M059J (cell line): ENCODE data around the gene MYOZ1. TPM values are rescaled to one million over a fixed set of nuclear protein-coding genes. Genes with fewer than 3 reads are reported as not detected.
"Not testable (repeated sequence)": the region's sequence is repeated elsewhere in the genome, so short reads cannot be mapped to it uniquely, and the experiment has no call there.

Source experiments
- DNase-seq: peaks from one replicate; pipeline ENCODE4 v3.0.0-alpha.2; 2012; ENCODE audit warnings: low read depth
- total RNA-seq: library from RNA; depleted of rRNA; stranded (reverse); fragments of >200 nt; shearing (Covaris generic); gene quantifications from 2 replicates; pipeline ENCODE4 v1.2.3, GENCODE V29; 2014; rRNA removed

The MYOZ1 gene, protein sequence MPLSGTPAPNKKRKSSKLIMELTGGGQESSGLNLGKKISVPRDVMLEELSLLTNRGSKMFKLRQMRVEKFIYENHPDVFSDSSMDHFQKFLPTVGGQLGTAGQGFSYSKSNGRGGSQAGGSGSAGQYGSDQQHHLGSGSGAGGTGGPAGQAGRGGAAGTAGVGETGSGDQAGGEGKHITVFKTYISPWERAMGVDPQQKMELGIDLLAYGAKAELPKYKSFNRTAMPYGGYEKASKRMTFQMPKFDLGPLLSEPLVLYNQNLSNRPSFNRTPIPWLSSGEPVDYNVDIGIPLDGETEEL
- total RNA-seq, result 1.0 and 2.8 TPM in 2 replicates

DNA sequence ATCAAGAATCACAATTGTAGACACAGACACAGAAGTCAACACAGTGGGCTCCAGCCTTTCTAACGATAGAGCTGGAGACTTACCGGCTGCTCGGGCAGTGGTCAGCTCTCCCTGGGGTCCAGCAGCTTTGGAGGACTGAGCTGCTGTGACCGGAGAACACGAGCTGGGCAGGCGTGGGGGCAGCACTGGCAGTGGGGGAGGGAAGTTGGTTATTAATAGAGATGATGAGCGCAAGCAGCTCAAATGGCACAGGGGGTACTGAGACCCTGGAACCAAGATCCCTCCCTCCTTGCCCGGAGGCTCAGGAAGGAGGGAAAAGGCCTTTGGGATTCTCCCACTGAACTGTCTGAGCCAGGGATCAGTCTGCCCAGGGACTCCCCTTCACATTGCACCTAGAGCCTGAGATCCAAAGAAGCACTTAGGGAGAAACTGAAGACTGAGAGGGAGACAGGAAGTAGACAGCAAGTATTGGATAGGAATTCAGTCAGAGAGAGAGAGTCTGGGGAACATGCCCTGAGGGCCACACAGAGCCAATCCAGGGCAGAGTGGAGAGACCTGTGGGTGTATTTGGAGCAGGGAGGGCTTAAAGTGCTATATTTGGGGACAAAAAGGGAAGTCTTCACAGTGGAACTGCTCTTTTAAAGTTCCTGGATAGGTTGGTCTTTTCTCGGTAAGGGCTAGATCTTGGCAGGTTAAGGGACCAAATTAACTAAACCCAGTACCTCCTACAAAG lies at the start of gene MYOZ1:
MYOZ1 (minus strand) TSS at position 147 of the 733 bp plus-strand sequence. CDS start 1,457 bp downstream, outside the sequence.
- peak; percentile 61 for DNase-seq

DNA sequence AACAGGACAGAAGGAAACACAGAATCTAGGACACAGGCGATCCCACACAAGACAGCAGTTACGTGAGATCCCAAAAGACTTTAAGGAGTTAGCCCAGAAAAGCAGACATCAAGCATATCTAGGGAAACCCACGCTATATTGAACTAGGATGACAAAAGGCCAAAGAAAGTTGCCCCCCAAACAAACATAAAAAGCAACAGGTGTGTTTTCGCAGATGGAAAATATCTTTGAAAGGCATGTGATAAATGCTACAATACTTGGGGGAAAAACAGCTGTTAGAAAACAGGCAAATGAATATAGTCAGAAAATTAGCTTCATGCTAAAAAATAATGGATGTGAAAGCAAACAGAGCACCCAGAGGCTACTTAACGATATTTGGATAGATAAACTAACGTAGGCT lies 49.5 kb upstream of the MYOZ1 start:
- DNase-seq, result not testable (repeated sequence)

DNA sequence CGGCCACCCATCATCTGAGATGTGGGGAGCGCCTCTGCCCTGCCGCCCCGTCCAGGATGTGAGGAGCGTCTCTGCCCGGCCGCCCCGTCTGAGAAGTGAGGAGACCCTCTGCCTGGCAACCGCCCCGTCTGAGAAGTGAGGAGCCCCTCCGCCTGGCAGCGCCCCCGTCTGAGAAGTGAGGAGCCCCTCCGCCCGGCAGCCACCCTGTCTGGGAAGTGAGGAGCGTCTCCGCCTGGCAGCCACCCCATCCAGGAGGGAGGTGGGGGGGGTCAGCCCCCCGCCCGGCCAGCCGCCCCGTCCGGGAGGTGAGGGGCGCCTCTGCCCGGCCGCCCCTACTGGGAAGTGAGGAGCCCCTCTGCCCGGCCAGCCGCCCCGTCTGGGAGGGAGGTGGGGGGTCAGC lies 48.3 kb upstream of the MYOZ1 start:
- DNase-seq, result not testable (repeated sequence)

DNA sequence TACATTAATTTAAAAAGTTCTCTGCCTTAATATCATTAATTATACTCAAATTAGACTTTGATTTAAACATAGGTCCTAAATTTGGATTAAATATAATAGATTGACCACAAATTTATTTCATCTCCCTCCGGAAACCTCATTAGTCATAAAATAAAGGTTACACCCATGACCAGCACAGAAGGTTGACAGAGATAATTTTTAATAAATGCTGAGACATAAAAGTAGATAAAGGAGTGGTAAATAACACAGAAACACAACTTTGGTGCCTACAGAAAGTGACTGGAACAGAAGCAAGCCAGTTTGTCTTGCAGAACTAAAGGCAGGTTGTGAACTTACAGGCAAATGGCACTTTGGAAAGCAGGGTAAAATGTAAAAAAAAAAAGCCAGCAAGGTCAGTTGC lies 46.4 kb upstream of the MYOZ1 start:
- DNase-seq, result not testable (repeated sequence)

DNA sequence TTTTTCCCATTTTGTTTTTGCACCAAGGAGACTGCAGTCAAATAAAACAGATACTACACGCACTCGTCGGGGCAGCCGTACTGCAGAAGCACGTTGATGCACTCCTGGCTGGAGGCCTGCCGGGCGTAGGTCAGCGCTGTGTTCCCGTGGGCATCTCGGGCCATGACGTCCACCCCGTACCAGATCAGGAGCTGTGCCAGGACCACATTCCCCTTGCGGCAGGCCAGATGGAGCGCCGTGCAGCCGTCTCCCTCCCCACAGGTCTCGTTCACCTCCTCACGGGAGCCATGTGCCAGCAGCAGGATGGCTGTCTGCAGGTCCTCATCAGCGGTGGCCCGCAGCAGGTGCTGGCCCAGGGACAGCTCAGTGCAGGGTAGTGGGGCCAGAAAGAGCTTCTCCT lies 33.3 kb upstream of the MYOZ1 start:
- DNase-seq, result not testable (repeated sequence)

DNA sequence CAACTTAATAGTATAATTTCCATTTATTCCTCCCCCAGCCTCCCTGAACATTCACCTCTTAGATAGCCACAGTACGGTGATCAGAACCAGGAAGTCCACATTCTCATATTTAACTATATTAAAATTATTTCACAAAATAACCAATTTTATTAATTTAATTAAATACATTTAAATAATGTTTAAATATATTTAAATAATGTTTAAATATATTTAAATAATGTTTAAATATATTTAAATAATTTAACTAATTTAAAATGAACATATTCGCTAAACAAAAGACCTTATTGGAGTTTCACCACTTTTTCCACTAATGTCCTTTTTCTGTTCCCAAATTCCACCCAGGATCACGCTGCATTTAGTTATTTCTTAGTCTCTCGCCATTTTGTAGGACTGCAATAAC lies 27.1 kb upstream of the MYOZ1 start:
- not testable (repeated sequence) for DNase-seq

DNA sequence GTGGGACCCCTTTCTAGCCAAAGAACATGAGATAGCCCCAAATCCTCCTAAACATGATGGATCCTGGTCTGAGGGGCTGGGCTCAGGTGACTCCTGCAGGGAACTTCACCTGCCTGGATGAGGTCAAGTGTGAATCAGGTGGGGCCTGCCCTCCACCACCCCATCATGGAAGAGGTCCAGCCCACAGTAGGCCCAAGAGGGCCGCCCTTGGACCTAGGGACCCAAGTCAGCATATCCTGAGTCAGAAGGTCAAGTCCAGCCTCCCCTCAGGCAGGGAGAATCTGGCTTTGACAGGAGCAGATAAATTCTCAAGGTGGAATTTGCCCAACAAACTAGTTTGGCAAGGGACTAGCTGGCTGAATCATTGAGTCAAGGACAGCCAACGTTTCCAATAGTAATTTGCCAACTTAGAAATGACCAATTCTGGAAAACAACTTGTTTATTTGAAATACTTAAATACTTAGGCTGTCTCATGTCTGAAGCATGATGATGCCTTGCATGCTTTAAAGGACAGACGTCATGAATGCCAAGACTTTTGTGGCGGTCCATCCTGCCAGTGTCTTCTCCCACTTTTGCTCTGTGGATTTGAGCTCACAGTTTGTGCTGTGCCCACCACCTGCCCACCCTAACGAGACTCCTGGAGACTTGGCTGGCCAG lies 25.0 kb upstream of the MYOZ1 start:
- peak; percentile 77 for DNase-seq

DNA sequence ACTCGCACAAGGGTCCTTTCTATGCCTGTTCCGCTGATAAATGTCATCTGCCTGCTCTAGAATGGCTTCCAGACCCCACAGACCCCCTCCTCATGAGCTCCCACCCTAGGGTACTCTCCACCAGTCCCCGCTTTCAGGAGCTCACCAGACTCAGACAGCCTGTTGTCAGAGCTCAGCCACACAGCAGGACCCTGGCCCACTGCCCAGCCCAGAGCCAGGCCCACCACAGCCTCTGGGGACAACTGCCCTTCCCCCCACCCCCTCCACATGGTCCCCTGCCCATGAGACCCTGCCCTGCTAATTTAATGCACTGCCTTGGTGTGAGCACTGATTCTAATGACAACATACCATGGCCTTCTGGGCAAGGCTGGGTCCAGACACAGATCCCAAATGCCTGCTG lies 24.3 kb upstream of the MYOZ1 start:
- not testable (repeated sequence) for DNase-seq

DNA sequence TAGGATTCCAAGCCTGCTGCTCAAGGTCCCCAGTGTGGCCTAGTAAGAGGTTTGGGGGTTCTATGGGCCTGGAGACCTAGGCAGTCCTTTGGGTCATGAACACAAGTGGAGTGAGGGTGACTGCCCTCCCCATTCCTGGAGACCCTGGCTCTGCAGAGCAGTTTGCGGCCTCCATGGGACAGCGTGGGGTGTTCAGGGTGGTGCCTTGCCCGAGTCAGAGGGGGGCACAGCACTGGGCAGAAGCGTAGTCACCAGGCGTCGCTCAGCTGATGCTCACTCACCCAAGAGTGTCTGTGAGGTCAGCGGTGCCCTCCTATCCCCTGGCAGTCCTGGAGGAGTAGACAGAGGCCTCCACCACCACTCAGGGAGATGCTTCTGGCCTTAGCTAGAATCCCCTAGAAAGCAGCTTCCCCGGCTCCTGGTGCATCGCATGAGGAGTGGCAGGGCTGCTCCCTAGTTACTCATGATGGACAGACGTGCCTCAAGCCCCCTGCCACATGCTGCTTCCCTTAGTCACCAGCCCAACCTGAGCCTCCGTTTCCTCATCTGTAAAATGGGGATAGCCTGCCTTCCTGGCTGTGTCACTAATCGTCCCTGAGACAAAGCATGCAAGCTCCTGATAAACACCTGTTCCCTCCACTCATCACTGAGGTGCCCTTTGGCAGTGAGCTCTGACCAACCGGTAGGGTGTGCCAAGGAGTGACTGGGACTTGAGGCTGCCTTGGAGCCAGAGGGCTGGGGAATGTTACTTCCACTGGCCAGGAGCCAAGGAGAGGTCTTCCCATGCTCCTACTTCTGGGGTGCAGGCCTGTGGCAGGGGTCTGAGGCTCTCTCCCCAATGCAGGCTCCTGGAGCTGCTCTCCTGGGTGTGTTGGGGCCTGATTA lies 23.1 kb upstream of the MYOZ1 start:
- peak; percentile 53 for DNase-seq

DNA sequence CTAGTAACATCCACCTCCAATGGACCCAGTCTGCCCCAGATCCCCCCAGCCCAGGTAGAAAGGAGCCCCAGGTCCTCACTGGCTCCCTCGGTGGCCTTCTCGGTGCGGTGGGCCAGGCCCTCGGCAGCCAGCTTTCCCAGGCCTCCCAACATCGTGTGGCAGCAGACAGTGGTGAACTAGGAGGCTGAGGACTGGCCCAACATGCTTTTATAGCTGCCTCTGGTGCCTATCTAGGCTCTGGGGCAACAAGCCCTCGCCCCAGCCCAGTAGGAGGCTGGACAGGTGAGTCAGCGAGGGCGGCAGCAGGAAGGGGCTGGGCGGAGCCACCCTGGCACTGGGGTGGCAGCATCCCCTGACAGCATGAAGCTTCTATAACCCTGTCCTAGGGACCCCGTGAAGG lies 22.3 kb upstream of the MYOZ1 start:
- not testable (repeated sequence) for DNase-seq

DNA sequence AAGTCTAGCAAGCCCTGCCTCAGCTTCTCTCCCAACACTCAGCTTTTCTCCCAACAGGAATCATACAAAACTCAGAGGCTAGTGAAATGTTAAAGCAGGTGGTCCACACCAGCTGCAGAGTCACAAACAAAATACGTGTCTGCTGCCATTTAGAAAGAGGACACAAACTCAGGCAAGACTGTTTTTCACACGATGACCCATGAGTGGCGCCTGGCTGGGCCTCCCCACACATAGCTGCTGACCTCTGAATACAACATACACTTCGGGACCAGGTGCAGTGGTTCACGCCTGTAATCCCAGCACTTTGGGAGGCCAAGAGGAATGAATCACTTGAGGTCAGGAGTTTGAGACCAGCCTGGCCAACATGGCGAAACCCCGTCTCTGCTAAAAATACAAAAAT lies 21.4 kb upstream of the MYOZ1 start:
- not testable (repeated sequence) for DNase-seq

DNA sequence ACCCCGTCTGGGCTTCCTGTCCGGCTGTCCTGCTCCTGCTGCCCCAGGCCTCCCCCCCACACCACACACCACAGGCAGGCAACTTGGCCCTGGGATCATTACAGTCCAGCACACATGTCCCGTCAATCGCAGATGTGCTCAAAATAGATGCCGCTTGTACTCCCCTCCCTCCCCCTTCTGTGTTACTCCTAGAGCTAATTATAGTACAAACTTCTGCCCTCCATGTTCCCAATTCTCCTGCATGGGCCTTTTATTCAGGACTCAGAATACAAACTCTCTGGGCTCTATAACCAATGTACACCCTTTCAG lies 14.7 kb upstream of the MYOZ1 start, which contains the start of gene SYNPO2L:
SYNPO2L (minus strand) TSS at position 40 of the 309 bp plus-strand sequence. CDS start 107 bp downstream, outside the sequence.
- DNase-seq, result no peak

DNA sequence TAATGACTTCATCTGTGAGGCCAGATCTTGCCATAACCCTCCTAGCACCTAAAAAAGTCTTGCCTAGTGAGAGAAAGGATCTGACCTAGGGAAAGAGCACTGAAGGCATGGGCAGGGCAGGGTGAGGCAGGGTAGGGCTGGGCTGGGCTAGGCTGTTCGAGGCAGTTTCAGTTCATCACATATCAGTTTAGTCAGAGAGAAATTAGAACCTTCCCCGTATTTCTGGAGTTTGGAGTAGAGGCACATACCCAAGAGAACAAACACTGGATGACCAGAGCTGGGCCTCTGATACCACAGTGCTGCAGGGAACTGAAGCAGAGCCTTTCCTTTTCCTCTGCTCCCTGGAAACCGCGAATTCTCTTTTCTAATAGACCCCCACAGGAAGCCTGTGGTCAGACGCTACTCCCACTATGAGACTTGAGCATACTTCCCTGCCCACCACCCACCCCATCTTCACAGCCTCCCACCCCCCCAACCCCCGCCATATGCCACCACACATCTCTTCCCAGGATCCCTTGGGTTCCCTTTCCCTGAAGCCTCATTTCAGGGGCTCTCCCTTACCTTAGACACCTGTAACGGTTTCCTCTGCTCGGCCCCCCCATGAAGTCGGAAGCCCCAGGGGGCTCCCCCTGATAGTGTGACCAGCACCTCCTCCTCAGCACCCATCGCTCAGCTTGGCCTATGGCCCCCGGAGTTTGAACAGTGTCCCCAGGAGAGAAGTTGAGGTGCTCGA lies 14.1 kb upstream of the MYOZ1 start:
- DNase-seq, result no peak

DNA sequence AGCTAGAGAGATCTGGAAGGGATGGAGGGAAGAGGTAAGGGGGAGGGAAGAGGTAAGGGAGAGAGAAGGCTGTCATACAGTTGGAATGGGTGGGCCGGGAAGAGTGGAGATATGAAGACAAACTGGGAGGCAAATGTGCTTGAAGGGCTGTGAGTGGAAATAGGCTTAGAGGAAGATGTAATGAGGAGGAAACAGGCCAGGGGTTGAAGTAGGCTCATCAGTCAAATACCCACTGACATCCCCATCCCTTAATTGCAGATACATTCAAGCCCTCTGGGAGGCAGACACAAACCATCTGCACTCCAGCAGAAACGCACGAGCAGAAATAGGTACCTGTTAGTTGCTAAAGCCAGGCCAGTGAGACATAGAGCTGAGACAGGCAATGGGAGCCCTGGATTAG lies 12.4 kb upstream of the MYOZ1 start:
- peak; percentile 53 for DNase-seq

DNA sequence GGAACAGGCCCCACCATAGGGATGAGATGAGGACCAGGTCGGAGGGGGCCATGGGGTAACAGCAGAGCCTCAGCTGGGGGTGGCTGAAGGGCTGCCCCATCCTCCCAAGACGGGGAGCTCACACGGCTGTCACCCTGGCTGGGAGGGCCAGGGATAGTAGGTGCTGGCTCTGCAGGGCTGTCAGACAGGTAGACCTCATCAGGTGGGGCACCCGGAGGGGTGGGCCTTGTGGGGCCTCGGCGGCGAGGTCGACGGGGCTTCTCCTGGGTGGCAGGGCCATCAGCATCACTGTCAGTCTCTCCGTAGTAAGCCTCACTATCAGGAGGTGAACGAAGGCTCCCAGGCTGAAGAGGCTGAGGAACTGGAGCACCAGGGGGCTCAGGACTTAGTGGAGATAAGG lies 11.9 kb upstream of the MYOZ1 start:
- no peak for DNase-seq

DNA sequence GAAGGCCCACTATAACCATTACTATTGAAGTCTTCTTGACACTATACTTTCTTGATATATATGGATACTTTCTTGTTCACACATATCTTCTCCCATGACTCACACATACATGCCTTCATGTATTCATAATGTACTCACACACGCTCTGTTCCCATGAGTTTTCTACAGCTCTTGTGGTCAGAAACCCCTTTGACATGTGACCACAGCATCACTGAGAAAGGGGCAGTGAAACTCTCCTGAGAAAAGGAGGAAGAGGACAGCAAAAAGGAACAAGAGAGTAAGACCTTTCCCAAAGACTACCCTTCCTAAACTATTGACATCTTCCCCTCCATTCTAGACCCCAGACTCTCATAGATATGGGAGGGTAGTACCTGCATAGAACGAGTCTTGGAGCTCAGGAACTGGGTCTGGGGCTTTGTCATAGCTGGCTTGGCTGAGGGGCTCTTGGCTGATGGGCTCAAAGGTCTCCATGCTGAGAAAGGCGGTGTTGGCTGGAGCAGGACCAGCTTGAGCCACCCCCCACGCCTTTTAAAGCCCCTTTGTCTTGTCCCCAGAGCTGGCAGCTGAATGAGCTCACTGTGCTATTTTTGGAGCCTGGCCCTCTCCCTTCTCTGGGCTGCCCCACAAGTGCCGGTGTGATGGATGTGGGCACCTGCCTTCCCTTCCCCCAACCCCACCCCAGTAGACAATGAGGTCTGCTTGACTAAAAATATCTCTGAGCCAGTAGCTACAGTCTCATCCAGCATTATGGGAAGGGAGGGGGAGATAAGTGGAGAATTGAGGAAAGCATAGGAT lies 9.5 kb upstream of the MYOZ1 start:
- DNase-seq, result peak; percentile 64

DNA sequence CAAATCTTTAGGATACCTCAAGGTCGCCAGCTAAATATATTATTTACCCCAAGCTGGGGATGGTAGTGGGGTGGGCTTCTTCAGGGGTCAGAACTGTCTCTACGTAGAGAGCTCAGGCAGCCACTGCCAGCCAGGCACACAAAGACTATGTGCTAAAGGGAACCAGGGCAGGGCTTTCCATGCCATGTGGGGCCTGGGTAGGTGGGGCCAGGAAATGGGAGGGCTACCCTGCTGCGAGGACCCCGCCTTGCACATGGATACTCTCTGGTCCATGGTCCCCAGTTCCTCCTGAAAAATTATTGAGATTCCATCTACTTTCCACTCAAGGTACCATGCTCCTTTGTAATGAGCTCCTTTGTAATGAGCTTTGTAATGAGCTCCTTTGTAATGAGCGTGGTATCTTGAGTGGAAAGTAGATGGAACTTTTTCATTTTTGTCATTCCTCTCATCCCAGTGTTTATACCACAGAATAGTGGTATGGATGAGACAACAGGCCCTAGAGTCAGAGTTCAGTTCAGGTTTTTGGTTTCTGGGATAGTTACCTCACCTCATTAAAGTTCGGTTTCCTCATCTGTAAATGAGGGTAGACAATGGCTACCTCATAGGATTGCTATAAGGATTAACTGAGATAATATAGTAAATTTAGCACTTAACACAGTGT lies 8.7 kb upstream of the MYOZ1 start:
- DNase-seq, result peak; percentile 61

DNA sequence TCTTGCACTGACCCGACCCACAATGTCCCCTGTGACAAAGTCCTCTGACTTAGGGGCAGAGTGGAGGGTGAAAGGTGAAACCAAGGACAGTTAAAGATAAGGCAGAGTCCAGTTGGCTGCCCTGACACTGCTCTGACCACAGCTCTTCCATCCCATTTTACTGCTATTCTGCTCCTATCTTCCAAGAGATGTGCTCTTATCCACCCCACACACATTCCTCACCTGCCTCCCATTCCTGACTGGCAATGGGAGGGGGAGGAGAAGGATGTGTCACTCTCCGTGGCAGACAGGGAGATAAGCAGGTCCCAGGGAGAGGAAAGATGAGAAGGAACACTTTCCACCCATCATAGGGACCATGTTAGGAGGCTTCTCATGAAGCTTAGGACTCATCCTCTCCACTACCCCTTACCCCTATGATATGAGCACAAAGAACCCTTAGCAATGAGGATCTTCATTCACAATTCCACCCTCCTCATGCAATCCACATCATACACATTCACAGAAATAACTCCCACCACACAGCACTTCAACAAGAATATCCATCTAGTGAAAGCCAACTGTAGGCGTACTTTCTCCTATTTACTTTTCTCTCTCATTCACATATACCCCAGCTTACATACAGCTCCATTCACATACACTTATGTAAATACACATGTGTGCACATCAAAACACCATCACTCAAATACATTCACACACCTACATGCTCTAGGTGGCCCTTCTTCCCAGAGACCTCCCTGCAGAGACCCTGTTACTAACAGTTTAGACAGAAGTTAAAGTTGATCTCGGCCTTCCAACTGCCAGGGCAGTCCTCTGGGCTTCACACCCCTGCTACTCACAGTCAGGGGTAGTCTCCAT lies 7.9 kb upstream of the MYOZ1 start:
- DNase-seq, result peak; percentile 47
